Nephron (organoid): ENCODE measurements around the gene DPCD.
A peak's percentile ranks its signal among the peaks of the same experiment; 100 is the strongest.

ENCODE experiments used
- H3K27ac Mint-ChIP-seq, 3 experiments: 2 replicates each; pipeline ENCODE4 v1.8.0; 2020; ENCODE audit warnings: mixed read lengths in 3 of 3, mild to moderate bottlenecking in 2 of 3, moderate library complexity in 1 of 3
- H3K27me3 Mint-ChIP-seq: 2 replicates; pipeline ENCODE4 v1.8.0; 2021; ENCODE audit warnings: low read depth, mild to moderate bottlenecking, moderate library complexity, mixed read lengths
- H3K36me3 Mint-ChIP-seq: 2 replicates; pipeline ENCODE4 v1.8.0; 2020; ENCODE audit warnings: low read depth, mixed read lengths
- H3K4me1 Mint-ChIP-seq: 2 replicates; pipeline ENCODE4 v1.8.0; 2020; ENCODE audit warnings: mixed read lengths
- H3K4me3 Mint-ChIP-seq, 3 experiments: 2 replicates each; pipeline ENCODE4 v1.8.0; 2020; ENCODE audit warnings: mild to moderate bottlenecking in 3 of 3, mixed read lengths in 3 of 3, moderate library complexity in 2 of 3
- H3K9me3 Mint-ChIP-seq: 2 replicates; pipeline ENCODE4 v1.8.0; 2020; ENCODE audit warnings: mixed read lengths
- TF ChIP-seq, protein P1 (sequence below), 3 experiments: fragments of 200-600 bp; sonication (generic); IDR thresholded peaks; one replicate each; pipeline ENCODE4 v1.5.0; 2021; ENCODE audit warnings: antibody characterized with exemption in 3 of 3; ENCODE audit not compliant: unreplicated experiment in 3 of 3

Gene DPCD

DNA sequence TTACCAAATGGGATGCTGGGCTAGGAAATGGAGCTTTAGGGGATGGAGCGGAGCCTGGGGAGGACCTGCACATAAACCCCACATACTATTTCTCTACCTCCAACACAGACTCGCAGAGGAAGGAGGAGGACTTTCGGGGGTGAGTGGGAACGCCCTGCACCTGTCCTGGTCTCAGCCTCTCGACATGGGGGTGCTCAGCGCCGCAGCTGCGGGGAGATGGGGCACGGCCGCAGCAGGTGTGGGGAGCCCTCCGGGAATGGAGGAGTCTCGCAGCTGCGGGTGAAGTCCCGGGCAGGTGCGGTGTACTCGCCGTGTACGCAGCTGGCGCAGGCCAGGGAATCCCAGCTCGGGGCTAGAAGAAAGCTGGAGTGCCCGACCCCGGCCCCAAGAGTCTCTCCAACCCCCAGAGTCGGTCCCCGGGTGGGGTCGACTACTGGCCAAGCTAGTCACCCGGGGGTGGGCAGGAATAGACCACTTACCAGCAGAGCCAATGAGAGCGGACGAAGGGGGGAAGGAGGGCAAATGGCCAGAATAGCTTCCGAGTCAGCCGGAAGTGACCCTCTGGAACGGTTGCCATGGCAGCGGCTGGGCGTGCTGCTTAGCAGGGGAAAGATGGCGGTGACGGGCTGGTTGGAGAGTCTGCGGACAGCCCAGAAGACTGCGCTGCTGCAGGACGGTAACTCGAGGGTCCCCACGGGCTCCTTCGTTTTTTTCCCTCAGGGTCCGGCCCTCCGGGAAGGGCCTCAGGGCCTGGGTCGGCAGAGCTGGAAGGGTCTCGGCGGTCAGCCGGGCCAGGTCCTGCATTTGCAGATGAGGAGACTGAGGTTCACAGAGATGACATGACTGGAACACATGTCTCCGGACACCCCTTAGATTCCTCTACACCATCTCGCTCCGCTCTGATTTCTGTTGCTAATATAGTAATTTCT is at the start of gene DPCD, which contains the start of gene POLL:
TSS of gene DPCD (plus strand) at position 597 of the 929 bp plus-strand sequence. CDS start at position 613, 16 bp downstream.
TSS of gene POLL (minus strand) at position 533 of the 929 bp plus-strand sequence. CDS start 897 bp downstream, outside the sequence.
- Mint-ChIP-seq H3K27ac (peak within 1 kb of the TSS; percentile 23 to 91 (median 67)), H3K4me3 (peak within 1 kb of the TSS; percentile 95 to 96 (median 96)), H3K9me3 (no peaks in the 10 kb centered on the region), H3K36me3 (peaks cover 15% of the 10 kb centered on the region), H3K4me1 (peaks cover 28% of the 10 kb centered on the region), H3K27me3 (no peaks in the 10 kb centered on the region)
- TF ChIP-seq, protein P1, sequence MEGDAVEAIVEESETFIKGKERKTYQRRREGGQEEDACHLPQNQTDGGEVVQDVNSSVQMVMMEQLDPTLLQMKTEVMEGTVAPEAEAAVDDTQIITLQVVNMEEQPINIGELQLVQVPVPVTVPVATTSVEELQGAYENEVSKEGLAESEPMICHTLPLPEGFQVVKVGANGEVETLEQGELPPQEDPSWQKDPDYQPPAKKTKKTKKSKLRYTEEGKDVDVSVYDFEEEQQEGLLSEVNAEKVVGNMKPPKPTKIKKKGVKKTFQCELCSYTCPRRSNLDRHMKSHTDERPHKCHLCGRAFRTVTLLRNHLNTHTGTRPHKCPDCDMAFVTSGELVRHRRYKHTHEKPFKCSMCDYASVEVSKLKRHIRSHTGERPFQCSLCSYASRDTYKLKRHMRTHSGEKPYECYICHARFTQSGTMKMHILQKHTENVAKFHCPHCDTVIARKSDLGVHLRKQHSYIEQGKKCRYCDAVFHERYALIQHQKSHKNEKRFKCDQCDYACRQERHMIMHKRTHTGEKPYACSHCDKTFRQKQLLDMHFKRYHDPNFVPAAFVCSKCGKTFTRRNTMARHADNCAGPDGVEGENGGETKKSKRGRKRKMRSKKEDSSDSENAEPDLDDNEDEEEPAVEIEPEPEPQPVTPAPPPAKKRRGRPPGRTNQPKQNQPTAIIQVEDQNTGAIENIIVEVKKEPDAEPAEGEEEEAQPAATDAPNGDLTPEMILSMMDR (IDR thresholded peaks at IDR 0.05; ENCODE audit: unreplicated experiment in 3 of 3), result no peak

- H3K27ac Mint-ChIP-seq, result peak overlapping the region; percentile 5 to 32 (median 23)
- no peaks in the 10 kb centered on the region for H3K27me3 Mint-ChIP-seq
- peaks cover 9% of the 10 kb centered on the region for H3K4me1 Mint-ChIP-seq
- TF ChIP-seq, protein P1 (IDR thresholded peaks at IDR 0.05; ENCODE audit: unreplicated experiment in 3 of 3), result no peak
- H3K36me3 Mint-ChIP-seq, result peaks cover 56% of the 10 kb centered on the region
- H3K9me3 Mint-ChIP-seq, result no peaks in the 10 kb centered on the region
- no peak overlapping the region for H3K4me3 Mint-ChIP-seq
These were observed 49.7 kb upstream of the DPCD start for GRCh38 chr10:101538446-101538845.

DNA sequence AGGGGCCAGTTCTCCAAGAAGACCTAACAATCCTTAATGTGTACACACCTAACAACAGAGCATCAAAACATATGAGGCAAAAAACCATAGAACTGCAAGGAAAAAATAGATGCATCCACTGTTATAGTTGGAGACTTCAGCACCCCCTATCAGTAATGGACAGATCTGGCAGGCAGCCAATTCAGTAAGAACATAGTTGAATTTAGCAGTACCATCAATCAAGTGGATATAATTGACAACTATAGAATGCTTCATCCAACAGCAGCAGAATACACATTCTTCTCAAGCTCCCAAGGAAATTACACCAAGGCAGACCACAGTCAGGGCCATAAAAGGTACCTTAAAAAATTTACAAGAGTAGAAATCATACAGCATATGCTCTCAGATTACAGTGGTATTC is 42.2 kb upstream of the DPCD start:
- no peak overlapping the region for H3K27ac Mint-ChIP-seq
- peaks cover 3% of the 10 kb centered on the region for H3K9me3 Mint-ChIP-seq
- no peaks in the 10 kb centered on the region for H3K27me3 Mint-ChIP-seq
- H3K4me3 Mint-ChIP-seq, result no peak overlapping the region
- H3K36me3 Mint-ChIP-seq, result peaks cover 40% of the 10 kb centered on the region
- H3K4me1 Mint-ChIP-seq, result no peaks in the 10 kb centered on the region
- TF ChIP-seq, protein P1 (IDR thresholded peaks at IDR 0.05; ENCODE audit: unreplicated experiment in 3 of 3), result no peak

DNA sequence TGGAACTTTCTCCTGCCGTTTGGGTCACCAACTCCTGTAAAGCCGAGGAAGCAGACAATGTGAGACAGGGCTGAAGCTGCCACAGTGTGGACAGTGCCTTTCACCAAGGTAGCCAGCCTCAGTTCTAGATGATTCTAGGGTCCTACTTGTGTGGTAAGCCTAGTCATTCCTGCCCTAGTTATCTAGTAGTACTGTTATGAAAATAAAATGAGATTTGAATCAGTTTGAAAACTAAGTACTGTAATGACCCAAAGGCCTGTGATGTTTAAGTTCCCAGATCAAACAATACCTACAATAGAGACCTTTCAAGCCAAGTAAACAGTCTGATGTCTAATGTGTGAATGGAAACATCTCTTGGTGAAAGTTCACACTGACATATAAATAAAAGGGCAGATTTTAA is 37.2 kb upstream of the DPCD start:
- TF ChIP-seq, protein P1 (IDR thresholded peaks at IDR 0.05; ENCODE audit: unreplicated experiment in 3 of 3), result no peak
- no peaks in the 10 kb centered on the region for H3K27me3 Mint-ChIP-seq
- peaks cover 2% of the 10 kb centered on the region for H3K9me3 Mint-ChIP-seq
- H3K27ac Mint-ChIP-seq, result no peak overlapping the region
- no peaks in the 10 kb centered on the region for H3K4me1 Mint-ChIP-seq
- peaks cover 66% of the 10 kb centered on the region for H3K36me3 Mint-ChIP-seq
- H3K4me3 Mint-ChIP-seq, result no peak overlapping the region

DNA sequence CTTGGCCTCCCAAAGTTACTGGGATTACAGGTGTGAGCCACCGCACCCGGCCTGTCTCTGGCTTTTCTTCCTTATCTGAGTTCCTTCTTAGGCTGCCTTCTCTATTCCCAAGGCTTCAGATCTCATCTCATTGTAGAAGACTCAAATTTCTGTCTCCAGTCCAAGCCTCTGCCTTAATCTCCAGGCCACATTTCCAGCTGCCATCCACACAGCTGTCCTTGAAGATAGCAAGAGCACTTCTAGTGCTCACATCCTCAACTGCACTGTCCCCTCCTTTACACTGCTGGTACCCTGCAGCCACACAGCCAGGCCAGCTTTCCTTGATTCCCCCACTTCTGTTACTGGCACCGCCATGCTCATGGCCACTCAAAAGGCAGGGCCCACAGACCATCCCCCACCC is 35.7 kb upstream of the DPCD start:
- Mint-ChIP-seq H3K9me3 (no peaks in the 10 kb centered on the region), H3K4me3 (no peak overlapping the region), H3K27ac (no peak overlapping the region), H3K36me3 (peaks cover 65% of the 10 kb centered on the region), H3K4me1 (no peaks in the 10 kb centered on the region), H3K27me3 (no peaks in the 10 kb centered on the region)
- TF ChIP-seq, protein P1 (IDR thresholded peaks at IDR 0.05; ENCODE audit: unreplicated experiment in 3 of 3), result no peak
